ENCODE measurements around the gene RSPO4.

The RSPO4 gene

DNA sequence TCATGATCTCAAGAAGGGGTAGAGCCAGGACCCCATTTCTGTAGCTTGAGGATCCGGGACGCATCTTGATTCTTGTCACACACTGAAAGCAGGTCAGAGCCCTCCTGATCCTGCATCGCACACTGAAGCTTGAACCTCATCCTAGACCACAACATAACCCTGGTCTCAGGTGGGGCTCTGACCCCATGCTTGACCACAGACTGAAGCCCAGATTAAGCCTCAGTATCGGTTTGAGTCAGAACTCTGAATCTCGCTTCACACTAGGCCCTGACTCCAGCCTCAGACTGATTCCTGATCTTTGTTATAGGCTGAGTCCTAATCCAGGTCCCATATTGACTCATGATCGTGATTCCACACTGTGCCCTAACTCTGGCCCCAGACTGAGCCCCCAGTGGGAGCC is 8.5 kb upstream of the RSPO4 start:
- no peak for DNase-seq (ENCODE audit: low read depth)
- TF ChIP-seq, protein P1, sequence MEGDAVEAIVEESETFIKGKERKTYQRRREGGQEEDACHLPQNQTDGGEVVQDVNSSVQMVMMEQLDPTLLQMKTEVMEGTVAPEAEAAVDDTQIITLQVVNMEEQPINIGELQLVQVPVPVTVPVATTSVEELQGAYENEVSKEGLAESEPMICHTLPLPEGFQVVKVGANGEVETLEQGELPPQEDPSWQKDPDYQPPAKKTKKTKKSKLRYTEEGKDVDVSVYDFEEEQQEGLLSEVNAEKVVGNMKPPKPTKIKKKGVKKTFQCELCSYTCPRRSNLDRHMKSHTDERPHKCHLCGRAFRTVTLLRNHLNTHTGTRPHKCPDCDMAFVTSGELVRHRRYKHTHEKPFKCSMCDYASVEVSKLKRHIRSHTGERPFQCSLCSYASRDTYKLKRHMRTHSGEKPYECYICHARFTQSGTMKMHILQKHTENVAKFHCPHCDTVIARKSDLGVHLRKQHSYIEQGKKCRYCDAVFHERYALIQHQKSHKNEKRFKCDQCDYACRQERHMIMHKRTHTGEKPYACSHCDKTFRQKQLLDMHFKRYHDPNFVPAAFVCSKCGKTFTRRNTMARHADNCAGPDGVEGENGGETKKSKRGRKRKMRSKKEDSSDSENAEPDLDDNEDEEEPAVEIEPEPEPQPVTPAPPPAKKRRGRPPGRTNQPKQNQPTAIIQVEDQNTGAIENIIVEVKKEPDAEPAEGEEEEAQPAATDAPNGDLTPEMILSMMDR (conservative IDR thresholded peaks at IDR 0.05; ENCODE audit: control insufficient read depth, insufficient read depth, low read depth, low read length) = no peak
- no peak overlapping the region for H3K4me3 ChIP-seq (ENCODE audit: control insufficient read depth, low read depth, low read length)

DNA sequence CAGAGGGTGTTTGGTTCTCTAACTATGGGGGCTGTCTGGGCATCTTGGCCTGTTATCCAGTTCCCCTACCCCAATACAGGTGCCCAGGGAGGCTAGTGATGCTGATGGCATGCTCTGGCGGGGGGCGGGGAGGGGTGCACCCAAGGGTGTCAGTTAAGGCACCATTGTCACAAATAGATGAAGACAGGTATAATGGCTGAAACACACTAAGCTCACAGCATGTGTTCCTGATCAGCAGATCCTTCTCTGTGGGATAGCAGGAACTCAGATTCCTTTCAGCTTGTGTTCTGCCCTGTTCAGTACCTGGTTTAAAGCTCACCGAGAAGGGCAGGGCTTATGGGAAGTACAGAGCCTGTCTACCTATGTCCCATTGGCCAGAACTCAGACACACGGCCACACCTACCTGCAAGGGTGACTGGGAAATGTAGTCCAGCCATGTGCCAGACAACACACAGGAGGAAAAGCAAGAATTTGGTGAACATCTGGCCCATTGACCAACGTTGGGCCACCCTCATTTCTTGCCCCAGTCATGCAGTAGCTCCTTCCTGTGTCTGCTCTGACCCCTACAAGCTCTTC is 3.4 kb upstream of the RSPO4 start:
- TF ChIP-seq, protein P1 (conservative IDR thresholded peaks at IDR 0.05; ENCODE audit: control insufficient read depth, insufficient read depth, low read depth, low read length) = no peak
- peak; percentile 24 for DNase-seq (ENCODE audit: low read depth)
- H3K4me3 ChIP-seq (ENCODE audit: control insufficient read depth, low read depth, low read length) = no peak overlapping the region

DNA sequence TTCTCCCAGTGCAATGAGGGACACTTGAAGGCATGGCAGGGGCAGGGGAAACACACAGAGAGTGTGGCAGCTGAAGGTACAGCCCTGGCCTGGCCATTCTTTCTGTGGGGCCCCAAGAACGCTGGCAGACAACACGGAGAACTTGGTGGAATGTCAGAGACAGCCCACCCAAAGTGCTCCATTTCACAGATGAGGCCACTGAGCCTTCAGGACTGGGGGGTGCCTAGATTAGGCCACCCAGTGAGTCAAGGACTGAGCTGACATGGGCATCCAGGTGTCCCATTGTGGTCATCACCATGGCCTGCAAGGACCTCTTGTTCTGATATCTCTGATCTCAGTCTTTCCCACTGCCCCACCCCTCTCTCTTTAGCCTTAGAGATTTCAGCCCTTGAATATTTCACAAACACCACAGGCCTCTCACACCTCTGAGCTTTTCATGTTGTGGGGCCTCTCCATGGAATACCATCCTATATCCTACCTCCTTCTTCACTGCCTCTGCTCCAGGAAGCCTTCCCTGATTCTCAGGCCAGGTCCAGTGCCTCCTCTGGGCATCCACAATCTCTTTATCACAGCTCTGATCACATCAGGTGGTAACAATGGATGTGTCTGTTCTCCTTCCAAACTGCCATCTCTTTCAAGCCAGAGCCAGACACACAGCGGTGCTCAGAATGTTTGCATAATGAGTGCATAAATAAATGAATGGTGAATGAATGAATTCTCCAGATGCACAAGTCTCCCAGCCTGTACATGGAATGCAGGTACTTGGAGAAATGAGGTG is 2.0 kb upstream of the RSPO4 start:
- no peak for DNase-seq (ENCODE audit: low read depth)
- TF ChIP-seq, protein P1 (conservative IDR thresholded peaks at IDR 0.05; ENCODE audit: control insufficient read depth, insufficient read depth, low read depth, low read length) = no peak
- H3K4me3 ChIP-seq (ENCODE audit: control insufficient read depth, low read depth, low read length) = no peak overlapping the region

DNA sequence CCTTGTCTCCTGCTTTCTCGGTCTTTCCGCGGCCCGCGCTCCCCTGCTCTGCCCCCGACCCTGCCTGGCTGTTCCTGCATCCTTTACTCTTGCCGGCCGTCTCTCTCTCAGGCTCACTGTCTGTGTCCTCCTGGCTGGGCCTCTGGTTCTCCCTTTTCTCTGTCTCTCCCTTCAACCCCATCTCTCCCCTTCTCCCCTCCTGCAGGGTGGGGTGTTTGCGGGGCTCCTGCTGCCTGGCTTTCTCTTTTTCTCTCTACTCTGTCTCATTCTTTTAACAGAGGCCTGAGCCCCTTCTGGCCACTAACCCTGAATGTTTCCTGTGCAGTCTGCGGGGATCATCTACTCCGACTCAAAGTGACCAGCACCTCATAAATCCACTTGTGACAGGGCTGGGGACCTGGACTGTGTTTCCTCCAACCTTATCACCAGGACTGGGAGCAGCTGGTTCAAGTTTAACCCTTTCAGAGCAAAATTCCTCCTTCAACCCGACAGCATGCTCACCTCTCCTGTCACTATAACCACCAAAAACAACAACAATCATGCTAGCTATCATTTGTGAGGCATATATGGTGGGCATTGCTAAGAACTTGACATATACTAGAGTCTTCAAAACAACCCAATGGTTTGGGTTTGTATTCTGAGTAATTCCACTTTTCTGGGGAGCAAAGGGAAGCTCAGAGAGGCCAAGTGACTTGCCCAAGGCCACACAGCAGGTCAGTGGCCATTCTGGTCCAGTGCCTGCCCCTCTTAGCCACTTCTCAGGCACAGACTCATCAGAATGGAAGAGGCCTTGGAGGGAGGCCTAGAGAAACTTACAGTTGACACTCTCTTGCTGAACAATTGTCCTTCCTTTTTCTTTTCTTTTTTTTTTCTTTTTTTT is 811 bp upstream of the RSPO4 start:
- TF ChIP-seq, protein P1 (conservative IDR thresholded peaks at IDR 0.05; ENCODE audit: control insufficient read depth, insufficient read depth, low read depth, low read length) = no peak
- H3K4me3 ChIP-seq (ENCODE audit: control insufficient read depth, low read depth, low read length) = no peak overlapping the region
- DNase-seq (ENCODE audit: low read depth) = no peak

DNA sequence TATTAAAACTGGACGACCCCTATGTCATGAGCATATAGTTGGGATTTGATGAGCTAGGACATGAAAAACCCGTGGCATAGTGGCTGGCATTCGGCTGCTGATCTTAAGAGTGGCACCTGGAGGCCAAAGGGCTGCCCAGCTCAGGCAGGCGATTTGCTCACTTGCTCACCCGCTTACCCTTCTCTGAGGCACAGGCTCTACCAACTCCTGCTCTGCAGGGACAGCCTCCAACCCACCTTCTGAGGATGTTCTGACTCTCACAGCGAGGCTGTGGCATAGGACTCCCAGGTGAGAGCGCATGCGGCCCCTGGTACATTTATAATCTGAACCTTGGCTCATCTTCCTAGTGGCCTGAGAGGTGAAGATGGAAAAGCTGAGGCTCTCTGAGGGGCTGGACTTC is 995 bp downstream of the RSPO4 start:
- no peak overlapping the region for H3K4me3 ChIP-seq (ENCODE audit: control insufficient read depth, low read depth, low read length)
- TF ChIP-seq, protein P1 (conservative IDR thresholded peaks at IDR 0.05; ENCODE audit: control insufficient read depth, insufficient read depth, low read depth, low read length) = no peak

DNA sequence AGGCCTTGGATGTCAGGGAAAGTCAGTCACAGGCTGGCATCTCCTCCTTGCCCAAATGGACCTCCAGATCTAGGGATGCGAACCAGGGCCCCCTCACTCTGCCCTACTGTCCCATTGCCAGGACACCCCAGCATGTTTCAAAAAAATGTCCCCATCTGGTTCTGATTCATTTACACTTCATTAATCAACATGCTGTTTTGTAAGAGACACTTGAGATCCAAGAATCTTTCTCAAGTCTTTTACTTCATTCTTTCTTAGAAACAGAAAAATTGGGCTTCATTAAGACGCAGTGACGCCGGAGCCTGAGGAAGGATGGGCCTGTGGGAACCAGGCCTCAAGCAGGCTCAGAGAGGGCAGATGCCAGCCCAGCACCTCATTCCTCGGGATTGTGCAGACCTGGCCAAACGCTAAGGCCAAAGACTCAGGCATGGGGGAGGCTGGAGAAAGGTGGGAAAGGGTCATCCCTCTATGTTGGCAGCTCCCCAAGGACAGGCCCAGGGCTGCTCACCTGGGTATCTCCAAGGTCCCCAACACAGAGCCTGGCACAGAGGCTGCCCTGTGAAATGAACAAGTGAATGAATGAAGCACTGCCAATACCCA is 3.8 kb downstream of the RSPO4 start:
- H3K4me3 ChIP-seq (ENCODE audit: control insufficient read depth, low read depth, low read length) = no peak overlapping the region
- no peak for DNase-seq (ENCODE audit: low read depth)
- TF ChIP-seq, protein P1 (conservative IDR thresholded peaks at IDR 0.05; ENCODE audit: control insufficient read depth, insufficient read depth, low read depth, low read length) = no peak

More for the DNA sequence above, 995 bp downstream of the RSPO4 start:
- no peak for DNase-seq (ENCODE audit: low read depth)
